Cardiac fibroblast (primary cell): ENCODE data around the gene RSPH4A.

Experiments
- DNase-seq, 2 donors: peaks; one replicate each; pipeline versions ENCODE4 v3.0.0 to v3.0.0-alpha.2; 2010; ENCODE audit warnings: low read depth in 2 of 2
- H3K4me3 ChIP-seq, 2 donors: replicated peaks in 1 of 2; 1 replicate in 1 of 2; 2 replicates in 1 of 2; pipeline ENCODE4 v1.5.1; 2011; ENCODE audit warnings: low read depth in 2 of 2, low read length in 2 of 2, mild to moderate bottlenecking in 2 of 2, moderate library complexity in 1 of 2
- TF ChIP-seq, protein P1 (sequence below): IDR thresholded peaks from one replicate; pipeline ENCODE4 v1.5.1; 2011; ENCODE audit warnings: low read depth, mild to moderate bottlenecking, low read length, inconsistent platforms

Gene RSPH4A

DNA sequence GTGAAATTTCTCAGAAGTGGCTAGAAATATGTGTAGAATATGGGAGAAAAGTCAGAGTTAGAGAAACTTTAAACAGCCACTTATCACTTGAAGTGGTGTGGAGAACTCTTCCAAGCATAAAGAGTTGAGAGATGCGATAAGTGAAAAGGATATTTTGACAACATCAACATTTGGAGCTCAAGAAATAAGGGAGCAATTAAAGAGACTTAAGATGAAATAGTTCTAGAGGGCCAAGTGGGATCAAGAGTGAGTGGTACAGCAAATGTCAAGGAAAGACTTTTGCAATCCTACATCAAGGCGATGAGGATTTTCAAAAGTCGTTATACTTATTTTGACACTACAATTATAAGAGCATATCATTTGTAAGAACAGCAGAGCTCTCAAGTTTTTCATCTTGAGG is 9.6 kb downstream of the RSPH4A start:
- TF ChIP-seq, protein P1, sequence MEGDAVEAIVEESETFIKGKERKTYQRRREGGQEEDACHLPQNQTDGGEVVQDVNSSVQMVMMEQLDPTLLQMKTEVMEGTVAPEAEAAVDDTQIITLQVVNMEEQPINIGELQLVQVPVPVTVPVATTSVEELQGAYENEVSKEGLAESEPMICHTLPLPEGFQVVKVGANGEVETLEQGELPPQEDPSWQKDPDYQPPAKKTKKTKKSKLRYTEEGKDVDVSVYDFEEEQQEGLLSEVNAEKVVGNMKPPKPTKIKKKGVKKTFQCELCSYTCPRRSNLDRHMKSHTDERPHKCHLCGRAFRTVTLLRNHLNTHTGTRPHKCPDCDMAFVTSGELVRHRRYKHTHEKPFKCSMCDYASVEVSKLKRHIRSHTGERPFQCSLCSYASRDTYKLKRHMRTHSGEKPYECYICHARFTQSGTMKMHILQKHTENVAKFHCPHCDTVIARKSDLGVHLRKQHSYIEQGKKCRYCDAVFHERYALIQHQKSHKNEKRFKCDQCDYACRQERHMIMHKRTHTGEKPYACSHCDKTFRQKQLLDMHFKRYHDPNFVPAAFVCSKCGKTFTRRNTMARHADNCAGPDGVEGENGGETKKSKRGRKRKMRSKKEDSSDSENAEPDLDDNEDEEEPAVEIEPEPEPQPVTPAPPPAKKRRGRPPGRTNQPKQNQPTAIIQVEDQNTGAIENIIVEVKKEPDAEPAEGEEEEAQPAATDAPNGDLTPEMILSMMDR = no peak
- DNase-seq = no peak
- H3K4me3 ChIP-seq = no peak overlapping the region

DNA sequence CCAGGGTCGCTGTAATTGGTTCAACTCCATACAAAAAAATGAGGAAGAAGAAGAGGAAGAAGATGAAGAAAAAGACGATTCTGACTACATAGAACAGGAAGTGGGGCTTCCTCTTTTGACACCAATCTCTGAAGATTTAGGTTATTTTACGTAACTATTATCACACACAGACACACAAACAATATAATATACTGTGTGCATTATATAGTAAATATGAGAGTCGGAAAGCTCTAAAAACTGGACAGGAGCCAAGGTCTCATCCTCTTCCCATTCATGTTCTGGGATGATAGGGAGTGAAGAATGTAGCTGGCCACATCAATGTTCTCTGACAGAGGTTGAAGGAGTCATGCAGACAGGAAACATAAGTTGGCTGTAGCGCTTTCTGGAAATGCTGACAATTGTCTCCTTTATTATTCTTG is 13.3 kb downstream of the RSPH4A start:
- H3K4me3 ChIP-seq = no peak overlapping the region
- DNase-seq = peak in 1 of 2 donors; percentile 14
- TF ChIP-seq, protein P1 = no peak

DNA sequence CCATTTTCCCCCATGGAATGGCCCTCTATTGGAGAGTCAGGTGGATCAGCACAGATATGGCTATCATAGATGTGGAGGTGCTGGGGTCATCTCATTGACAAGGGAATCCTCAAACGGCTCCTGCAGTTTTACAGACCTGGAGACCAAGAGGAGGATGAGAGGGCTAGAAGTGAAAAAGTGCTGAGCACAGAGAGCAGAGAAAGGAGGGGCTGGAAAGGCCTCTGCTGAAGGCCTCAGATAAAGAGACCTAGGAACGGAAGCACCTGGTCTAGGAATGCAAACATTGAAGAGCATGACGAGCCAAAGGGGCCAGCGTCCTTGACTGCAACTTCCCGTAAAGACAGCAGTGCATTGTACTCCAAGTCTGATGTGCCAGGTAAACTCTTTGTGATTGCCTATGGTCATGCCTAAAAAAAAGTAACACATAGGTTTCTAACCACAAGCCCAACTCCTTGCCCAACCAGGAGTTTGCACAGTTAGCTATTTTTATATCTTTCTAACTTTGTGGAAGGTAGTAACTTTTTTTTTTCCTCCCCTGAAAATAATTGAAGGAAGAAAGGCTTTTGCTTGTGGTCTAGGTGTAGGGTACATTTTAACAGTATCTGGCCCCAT is 15.2 kb downstream of the RSPH4A start:
- H3K4me3 ChIP-seq = no peak overlapping the region
- TF ChIP-seq, protein P1 = no peak
- DNase-seq = peak in 1 of 2 donors; percentile 10

DNA sequence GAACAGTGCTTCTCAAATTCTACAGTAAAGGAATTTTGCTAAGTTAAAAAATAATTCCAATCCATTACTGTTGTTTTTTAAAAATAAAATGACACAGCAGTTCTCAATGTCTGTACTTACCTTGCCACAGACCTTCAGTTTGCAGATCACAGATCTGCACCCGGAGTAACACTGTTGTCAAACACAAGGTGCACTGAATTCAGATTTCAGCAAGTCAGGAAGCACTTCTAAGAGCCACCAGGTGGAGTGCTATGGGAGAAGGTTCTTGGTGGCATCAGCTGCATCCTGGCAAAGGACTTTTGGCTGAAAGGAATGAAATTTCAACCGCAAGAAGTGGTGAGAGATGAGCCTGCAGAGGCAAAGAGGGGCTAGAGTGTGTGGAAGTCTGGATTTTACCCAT is 17.4 kb downstream of the RSPH4A start:
- DNase-seq = peak in 1 of 2 donors; percentile 9
- TF ChIP-seq, protein P1 = peak; percentile 13
- no peak overlapping the region for H3K4me3 ChIP-seq

DNA sequence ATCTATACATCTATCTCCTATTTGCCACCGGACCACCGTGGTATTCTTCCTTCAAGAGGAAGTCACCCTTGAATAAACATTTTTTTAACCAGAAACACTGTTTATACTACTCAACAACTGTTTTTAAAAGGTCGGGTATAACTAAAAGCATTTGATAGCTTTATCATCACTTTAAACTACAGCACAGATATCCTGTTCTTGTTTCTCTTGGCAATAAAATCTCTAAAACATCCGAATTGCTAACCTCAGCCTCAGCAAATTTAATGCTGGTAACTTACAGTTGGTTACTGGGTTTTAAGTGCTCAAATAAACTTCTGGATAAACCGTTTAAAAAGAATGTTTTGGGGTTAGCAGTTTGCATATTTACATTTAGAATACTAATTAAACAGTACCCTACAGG is 31.9 kb downstream of the RSPH4A start:
- TF ChIP-seq, protein P1 = no peak
- no peak overlapping the region for H3K4me3 ChIP-seq
- DNase-seq = peak; percentile 22 to 51

DNA sequence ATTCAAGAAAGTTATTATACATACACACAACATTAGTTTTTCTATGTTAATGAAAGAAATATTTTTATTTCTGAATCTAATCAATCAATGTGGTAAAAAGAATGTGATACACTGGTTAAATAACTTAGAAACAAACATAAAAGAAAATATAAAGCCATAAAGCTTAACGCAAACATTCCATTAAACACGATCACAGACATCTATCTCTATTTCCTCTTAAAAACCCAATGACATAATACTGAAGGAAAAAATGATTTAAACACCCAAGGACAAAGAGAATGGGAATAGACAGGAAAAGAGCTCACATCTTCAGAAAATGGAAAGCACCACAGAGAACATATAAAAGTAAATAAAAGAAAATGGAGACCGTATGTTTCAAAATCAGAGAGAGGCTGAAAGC is 32.9 kb downstream of the RSPH4A start:
- TF ChIP-seq, protein P1 = no peak
- no peak overlapping the region for H3K4me3 ChIP-seq
- no peak for DNase-seq

DNA sequence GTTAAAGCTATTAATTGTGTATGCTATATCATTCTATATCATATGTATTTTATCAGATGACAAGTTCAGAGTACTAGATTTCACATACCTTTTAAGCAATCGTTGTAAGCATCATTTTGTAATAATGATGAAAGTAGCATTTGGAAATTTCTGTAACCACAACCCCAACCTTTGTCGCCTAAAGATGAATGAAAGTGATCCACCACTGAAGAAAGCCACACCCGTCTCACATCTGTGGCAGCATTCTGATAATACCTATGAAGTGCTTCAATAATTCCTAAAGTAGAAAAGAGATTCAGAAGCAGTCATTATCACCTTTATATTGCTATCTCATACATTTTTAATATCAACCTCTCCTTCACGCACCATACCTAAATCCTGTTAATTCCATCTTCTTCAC is 35.6 kb downstream of the RSPH4A start:
- no peak overlapping the region for H3K4me3 ChIP-seq
- no peak for DNase-seq
- TF ChIP-seq, protein P1 = no peak
